ENCODE data around the gene ANKRD63.
A peak's percentile ranks its signal among the peaks of the same experiment; 100 is the strongest.

ANKRD63 gene

GRCh38 chr15:40275954-40276353, 6.9 kb downstream of the ANKRD63 start:
- H3K4me1 Mint-ChIP-seq (ENCODE audit: low read depth in 2 of 2): peaks cover 3 to 9% of the 10 kb centered on the region in 2 donors
- H3K9me3 Mint-ChIP-seq: no peaks in the 10 kb centered on the region

GRCh38 chr15:40275523-40275922, 7.3 kb downstream of the ANKRD63 start:
- no peak for DNase-seq
- H3K27me3 Mint-ChIP-seq: peaks cover 6 to 33% of the 10 kb centered on the region in 2 donors
- no peaks in the 10 kb centered on the region for H3K9me3 Mint-ChIP-seq
- peaks cover 3 to 9% of the 10 kb centered on the region in 2 donors for H3K4me1 Mint-ChIP-seq (ENCODE audit: low read depth in 2 of 2)
- no peak overlapping the region for H3K27ac Mint-ChIP-seq
- no peaks in the 10 kb centered on the region for H3K36me3 Mint-ChIP-seq (ENCODE audit: insufficient read depth)
- ATAC-seq (replicated peaks): no peak
- H3K4me3 Mint-ChIP-seq: no peak overlapping the region

More at GRCh38 chr15:40275954-40276353, 6.9 kb downstream of the ANKRD63 start:
- H3K36me3 Mint-ChIP-seq (ENCODE audit: insufficient read depth): no peaks in the 10 kb centered on the region
- no peak overlapping the region for H3K27ac Mint-ChIP-seq
- ATAC-seq (replicated peaks) (no peak), DNase-seq (no peak)
- H3K27me3 Mint-ChIP-seq: peaks cover 6 to 37% of the 10 kb centered on the region in 2 donors
- no peak overlapping the region for H3K4me3 Mint-ChIP-seq

DNA sequence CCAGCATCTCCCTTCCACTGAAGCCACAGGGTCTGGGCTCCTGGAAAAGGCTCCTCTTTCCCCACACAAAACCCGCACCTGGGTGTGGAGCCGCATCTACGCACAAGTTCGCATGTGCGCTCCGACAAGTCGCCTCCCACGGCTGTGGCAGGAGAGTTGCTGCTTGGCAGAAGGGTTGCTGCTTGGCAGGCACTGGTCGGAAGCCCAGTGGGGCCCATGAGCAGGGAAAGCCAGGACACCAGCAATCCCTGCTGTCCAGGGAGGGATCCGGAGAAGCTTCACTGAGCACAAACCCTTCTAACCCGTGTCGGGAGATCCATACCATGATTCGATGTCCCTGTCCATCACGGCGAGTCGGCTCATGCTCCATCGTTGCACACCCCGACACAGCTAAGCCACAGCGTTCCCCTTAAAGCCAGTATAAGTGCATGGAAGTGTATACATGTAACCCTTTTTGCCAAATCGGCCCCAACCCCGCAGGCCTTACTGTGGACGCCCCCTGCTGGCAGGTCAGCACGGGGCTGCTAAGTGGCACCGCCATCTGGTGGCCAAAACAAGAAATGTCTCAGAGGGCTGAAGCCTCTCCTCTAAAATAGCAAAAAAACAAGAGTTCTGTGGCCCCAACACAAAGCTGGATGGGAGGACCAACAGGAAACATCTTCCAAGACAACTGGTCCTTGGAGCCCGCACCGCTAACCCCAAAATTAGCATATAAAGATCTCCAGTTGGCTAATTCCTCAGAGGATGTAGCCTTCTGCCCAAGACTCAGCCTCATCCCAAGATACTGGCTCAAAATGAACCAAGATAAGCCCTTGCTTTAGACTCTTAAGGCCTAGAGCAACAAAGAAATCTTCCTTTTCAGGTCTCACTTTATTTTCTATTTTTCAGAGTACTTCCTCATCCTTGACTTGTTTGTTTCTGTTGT, 8.3 kb downstream of the ANKRD63 start:
- H3K36me3 Mint-ChIP-seq (ENCODE audit: insufficient read depth): no peaks in the 10 kb centered on the region

DNA sequence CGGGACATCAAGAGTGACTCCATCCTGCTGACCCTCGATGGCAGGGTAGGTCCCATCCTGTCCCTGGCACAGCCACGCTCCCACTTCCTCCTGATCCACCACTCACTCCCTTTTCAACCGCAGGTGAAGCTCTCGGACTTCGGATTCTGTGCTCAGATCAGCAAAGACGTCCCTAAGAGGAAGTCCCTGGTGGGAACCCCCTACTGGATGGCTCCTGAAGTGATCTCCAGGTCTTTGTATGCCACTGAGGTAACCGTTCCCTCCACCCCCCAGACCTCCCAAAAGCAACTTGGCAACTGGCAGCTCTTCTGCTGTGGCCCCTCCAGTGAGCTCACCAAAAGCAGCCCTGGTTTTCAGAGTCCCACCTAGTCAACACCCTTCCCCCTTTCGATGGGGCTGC, 9.4 kb downstream of the ANKRD63 start:
- H3K27ac Mint-ChIP-seq: no peak overlapping the region
- no peak overlapping the region for H3K4me3 Mint-ChIP-seq
- ATAC-seq (replicated peaks) (no peak), DNase-seq (no peak)
- peaks cover 6 to 7% of the 10 kb centered on the region in 2 donors for H3K4me1 Mint-ChIP-seq (ENCODE audit: low read depth in 2 of 2)
- H3K9me3 Mint-ChIP-seq: no peaks in the 10 kb centered on the region
- peaks cover 5 to 18% of the 10 kb centered on the region in 2 donors for H3K27me3 Mint-ChIP-seq
- H3K36me3 Mint-ChIP-seq (ENCODE audit: insufficient read depth): no peaks in the 10 kb centered on the region

More for the DNA sequence above, 8.3 kb downstream of the ANKRD63 start:
- Mint-ChIP-seq H3K4me3 (no peak overlapping the region), H3K4me1 (ENCODE audit: low read depth in 2 of 2) (peaks cover 7 to 9% of the 10 kb centered on the region in 2 donors), H3K27ac (no peak overlapping the region), H3K27me3 (peaks cover 6 to 28% of the 10 kb centered on the region in 2 donors), H3K9me3 (no peaks in the 10 kb centered on the region)
- ATAC-seq (replicated peaks): peak; percentile 90
- DNase-seq: peak; percentile 89 to 94 (median 91)

DNA sequence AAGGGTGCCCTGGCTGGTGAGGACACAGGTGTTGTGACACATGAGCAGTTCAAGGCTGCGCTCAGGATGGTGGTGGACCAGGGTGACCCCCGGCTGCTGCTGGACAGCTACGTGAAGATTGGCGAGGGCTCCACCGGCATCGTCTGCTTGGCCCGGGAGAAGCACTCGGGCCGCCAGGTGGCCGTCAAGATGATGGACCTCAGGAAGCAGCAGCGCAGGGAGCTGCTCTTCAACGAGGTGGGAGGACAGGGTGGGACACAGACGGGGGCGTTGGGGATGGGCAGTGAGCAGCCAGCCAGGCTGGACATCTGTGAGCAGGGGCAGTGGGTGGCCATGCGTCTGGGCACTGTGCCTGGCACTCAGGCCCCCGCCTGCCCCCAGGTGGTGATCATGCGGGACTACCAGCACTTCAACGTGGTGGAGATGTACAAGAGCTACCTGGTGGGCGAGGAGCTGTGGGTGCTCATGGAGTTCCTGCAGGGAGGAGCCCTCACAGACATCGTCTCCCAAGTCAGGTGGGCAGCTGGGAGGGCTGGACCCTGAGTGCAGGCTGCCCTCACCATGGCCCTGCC, 10.3 kb downstream of the ANKRD63 start:
- Mint-ChIP-seq H3K9me3 (no peaks in the 10 kb centered on the region), H3K27ac (no peak overlapping the region), H3K36me3 (ENCODE audit: insufficient read depth) (peaks cover under 1% of the 10 kb centered on the region), H3K27me3 (peaks cover 0 to 9% of the 10 kb centered on the region in 2 donors), H3K4me3 (no peak overlapping the region), H3K4me1 (ENCODE audit: low read depth in 2 of 2) (peaks cover 6 to 7% of the 10 kb centered on the region in 2 donors)
- DNase-seq (no peak), ATAC-seq (replicated peaks) (no peak)

DNA sequence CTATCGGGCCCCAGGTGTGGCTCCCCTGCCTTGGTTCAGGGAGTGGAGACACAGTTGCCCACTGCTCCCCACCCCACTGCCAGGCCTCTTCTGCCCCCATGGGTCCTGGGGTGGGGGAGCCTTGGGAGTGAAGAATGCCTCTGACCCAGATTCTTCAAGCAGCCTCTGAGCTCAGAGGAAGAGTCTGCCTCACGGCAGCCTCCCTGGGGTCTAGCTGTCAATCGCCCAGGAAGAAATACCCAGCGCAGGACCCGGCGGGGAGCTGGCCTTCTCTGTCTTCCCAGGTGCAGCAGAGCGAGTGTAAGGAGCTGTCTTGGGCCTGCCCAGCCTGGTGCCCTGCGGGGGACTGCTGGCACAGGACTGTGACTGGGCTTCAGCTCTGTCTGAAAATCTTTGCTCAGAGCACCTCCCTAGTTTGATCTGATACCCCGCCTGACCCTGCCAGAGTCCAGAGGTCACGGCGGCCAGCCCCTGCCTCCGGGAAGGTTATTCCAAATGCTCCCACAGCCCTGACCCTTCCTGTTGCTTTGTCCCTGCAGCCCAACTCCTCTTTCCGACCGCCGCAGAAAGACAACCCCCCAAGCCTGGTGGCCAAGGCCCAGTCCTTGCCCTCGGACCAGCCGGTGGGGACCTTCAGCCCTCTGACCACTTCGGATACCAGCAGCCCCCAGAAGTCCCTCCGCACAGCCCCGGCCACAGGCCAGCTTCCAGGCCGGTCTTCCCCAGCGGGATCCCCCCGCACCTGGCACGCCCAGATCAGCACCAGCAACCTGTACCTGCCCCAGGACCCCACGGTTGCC, 11.0 kb downstream of the ANKRD63 start:
- H3K36me3 Mint-ChIP-seq (ENCODE audit: insufficient read depth): peaks cover 3% of the 10 kb centered on the region
- H3K27me3 Mint-ChIP-seq: peaks cover 0 to 2% of the 10 kb centered on the region in 2 donors
- peaks cover 6 to 7% of the 10 kb centered on the region in 2 donors for H3K4me1 Mint-ChIP-seq (ENCODE audit: low read depth in 2 of 2)
- ATAC-seq (replicated peaks): no peak
- H3K4me3 Mint-ChIP-seq: no peak overlapping the region
- H3K9me3 Mint-ChIP-seq: no peaks in the 10 kb centered on the region
- H3K27ac Mint-ChIP-seq: no peak overlapping the region
- DNase-seq: no peak

GRCh38 chr15:40270246-40270995, 12.4 kb downstream of the ANKRD63 start:
- Mint-ChIP-seq H3K36me3 (ENCODE audit: insufficient read depth) (peaks cover 3% of the 10 kb centered on the region), H3K4me1 (ENCODE audit: low read depth in 2 of 2) (peaks cover 6 to 7% of the 10 kb centered on the region in 2 donors), H3K9me3 (no peaks in the 10 kb centered on the region), H3K4me3 (no peak overlapping the region), H3K27ac (peak overlapping the region in 1 of 2 donors; percentile 42), H3K27me3 (no peaks in the 10 kb centered on the region)
- ATAC-seq (replicated peaks) (no peak), DNase-seq (no peak)

- no peak overlapping the region for H3K4me3 Mint-ChIP-seq
- H3K9me3 Mint-ChIP-seq: no peaks in the 10 kb centered on the region
- H3K27ac Mint-ChIP-seq: peak overlapping the region in 1 of 2 donors; percentile 42
- DNase-seq (no peak), ATAC-seq (replicated peaks) (no peak)
- no peaks in the 10 kb centered on the region for H3K27me3 Mint-ChIP-seq
- peaks cover 3% of the 10 kb centered on the region for H3K36me3 Mint-ChIP-seq (ENCODE audit: insufficient read depth)
- H3K4me1 Mint-ChIP-seq (ENCODE audit: low read depth in 2 of 2): peaks cover 4 to 6% of the 10 kb centered on the region in 2 donors
These were observed 13.3 kb downstream of the ANKRD63 start for GRCh38 chr15:40269604-40270003.

- Mint-ChIP-seq H3K4me1 (ENCODE audit: low read depth in 2 of 2) (peaks cover 0 to 3% of the 10 kb centered on the region in 2 donors), H3K9me3 (no peaks in the 10 kb centered on the region), H3K4me3 (no peak overlapping the region), H3K36me3 (ENCODE audit: insufficient read depth) (peaks cover 3% of the 10 kb centered on the region), H3K27ac (no peak overlapping the region), H3K27me3 (peaks cover 0 to 2% of the 10 kb centered on the region in 2 donors)
- ATAC-seq (replicated peaks) (no peak), DNase-seq (no peak)
These were observed 15.2 kb downstream of the ANKRD63 start for GRCh38 chr15:40267670-40268069.

DNA sequence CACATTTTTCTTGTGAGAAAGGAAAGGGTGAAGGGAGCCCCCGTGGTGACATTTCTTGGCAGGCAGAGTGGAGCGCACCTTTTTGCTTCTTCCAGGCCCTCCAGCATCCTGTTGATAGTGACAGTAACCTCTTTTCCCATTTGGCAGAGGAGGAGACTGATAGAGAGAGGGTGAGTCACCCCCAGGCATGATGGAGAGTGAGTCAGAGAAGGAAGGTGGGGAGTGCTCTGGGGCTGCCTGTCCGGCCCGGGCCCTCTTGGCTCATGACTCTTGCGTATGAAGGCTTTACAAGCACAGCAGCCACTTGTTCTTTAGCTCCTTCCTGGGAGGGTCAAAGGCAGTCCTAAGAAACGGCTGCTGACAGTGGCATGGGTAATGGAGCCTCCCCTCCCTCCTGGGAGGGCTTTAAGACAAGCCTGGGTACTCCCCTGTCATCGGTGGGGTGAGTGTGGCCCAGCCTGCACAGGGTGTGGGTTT, 16.0 kb downstream of the ANKRD63 start:
- ATAC-seq (replicated peaks): no peak
- H3K27ac Mint-ChIP-seq: no peak overlapping the region
- DNase-seq: no peak
- H3K9me3 Mint-ChIP-seq: no peaks in the 10 kb centered on the region
- H3K36me3 Mint-ChIP-seq (ENCODE audit: insufficient read depth): peaks cover 3% of the 10 kb centered on the region
- H3K4me3 Mint-ChIP-seq: no peak overlapping the region
- peaks cover 0 to 10% of the 10 kb centered on the region in 2 donors for H3K27me3 Mint-ChIP-seq
- peaks cover 0 to 3% of the 10 kb centered on the region in 2 donors for H3K4me1 Mint-ChIP-seq (ENCODE audit: low read depth in 2 of 2)

- Mint-ChIP-seq H3K36me3 (ENCODE audit: insufficient read depth) (peaks cover 3% of the 10 kb centered on the region), H3K27ac (no peak overlapping the region), H3K27me3 (peaks cover 0 to 10% of the 10 kb centered on the region in 2 donors), H3K4me3 (no peak overlapping the region), H3K9me3 (no peaks in the 10 kb centered on the region), H3K4me1 (ENCODE audit: low read depth in 2 of 2) (peaks cover 0 to 3% of the 10 kb centered on the region in 2 donors)
- no peak for DNase-seq
- no peak for ATAC-seq (replicated peaks)
These were observed 17.0 kb downstream of the ANKRD63 start for GRCh38 chr15:40265875-40266274.

DNA sequence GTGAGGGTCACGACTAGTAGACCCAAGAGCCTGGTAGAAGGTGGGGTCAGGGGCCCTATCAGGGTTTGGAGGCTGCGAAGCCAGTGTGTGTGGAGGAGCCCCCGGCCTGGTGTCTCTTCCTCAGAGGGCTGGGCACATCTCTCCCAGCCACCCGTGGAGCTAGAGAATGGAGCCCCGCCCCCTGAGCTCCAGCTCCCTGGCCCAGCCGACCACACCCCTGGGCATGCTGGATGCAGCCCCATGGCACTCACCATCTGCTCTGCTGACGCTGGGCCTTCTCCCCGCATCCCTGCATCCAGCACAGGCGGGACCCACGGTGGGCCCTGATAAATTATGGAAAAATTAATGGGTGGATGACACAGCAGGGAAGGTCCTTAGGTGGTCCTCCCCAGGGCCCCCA, 17.5 kb downstream of the ANKRD63 start:
- ATAC-seq (replicated peaks) (no peak), DNase-seq (no peak)
- Mint-ChIP-seq H3K27me3 (peaks cover 0 to 10% of the 10 kb centered on the region in 2 donors), H3K4me3 (no peak overlapping the region), H3K27ac (no peak overlapping the region), H3K9me3 (no peaks in the 10 kb centered on the region), H3K36me3 (ENCODE audit: insufficient read depth) (peaks cover 3% of the 10 kb centered on the region), H3K4me1 (ENCODE audit: low read depth in 2 of 2) (peaks cover 0 to 2% of the 10 kb centered on the region in 2 donors)
